Smooth muscle cell of trachea (primary cell): ENCODE results near the gene PCF11. TPM values are rescaled to one million over a fixed set of nuclear protein-coding genes. Genes with fewer than 3 reads are reported as not detected.

Experiments used
- total RNA-seq: library from RNA; depleted of rRNA; stranded (reverse); fragments of >200 nt; gene quantifications from 2 replicates; pipeline ENCODE4 v1.2.1, GENCODE V29; 2014

Gene PCF11
- total RNA-seq: 29.6 and 44.1 TPM in 2 replicates

GRCh38 chr11:83156996-83157593 is at the start of gene PCF11:
PCF11 (plus strand) TSS chr11:83157131; CDS start chr11:83157440, 309 bp downstream.

DNA sequence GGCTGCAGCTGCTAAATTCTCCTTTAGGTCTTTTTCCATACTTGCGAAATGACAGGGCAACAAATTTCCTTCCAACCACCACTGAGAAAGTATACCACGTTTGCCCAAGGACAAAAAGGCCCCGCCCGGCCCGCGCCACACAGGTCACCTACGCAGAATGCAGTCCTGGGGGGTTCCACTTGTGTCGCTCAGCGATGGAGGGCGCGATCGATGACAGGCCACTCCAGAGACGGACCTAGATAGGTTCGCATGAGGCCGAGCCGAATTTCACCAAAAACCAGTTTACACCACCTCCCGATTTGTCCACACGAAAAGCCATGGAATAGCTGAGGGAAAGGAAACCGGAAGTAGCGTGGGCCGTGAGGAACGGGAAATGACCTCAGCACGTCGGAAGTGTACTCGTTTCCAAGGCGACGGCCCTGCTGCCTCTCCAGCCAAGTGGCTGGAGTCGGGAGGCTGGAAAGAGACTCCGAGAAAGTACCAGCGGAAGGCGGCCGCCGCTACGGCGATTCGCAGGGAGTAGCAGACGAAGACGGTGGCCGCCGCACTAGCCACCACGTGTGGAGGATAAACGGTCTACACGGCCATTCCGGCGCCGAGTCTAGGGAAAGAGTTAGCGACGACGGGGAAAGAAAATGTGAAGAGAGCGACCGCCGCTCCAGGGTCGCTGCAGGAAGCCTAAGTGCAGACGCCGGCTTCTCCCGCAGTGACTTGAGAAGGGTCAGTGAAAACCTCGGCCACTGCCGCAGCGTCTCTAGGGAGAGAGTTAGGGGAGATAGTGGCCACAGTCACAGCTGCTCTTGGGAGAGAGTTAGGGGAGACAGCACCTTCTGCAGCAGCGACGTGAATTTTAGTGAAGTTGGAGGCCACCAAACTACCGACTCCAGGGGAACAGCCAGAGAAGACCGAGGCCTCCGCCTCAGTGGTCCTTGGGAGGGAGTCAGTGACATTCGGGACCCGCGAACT is 36.7 kb downstream of the PCF11 start, which contains the start of gene ANKRD42:
TSS of gene ANKRD42 (plus strand) at position 398 of the 966 bp plus-strand sequence. CDS start 959 bp downstream, outside the sequence.

Other genes with a start within 250 kb of the PCF11 start
- 18.6 and 26.0 TPM in 2 replicates for gene RAB30, start 85.2 kb upstream of the PCF11 start, total RNA-seq
- gene ANKRD42, start 36.6 kb downstream of the PCF11 start, total RNA-seq: 7.7 and 11.9 TPM in 2 replicates
- 58.7 and 76.1 TPM in 2 replicates for gene CCDC90B, start 129.2 kb downstream of the PCF11 start, total RNA-seq